ENCODE results near the gene BLTP2.
A peak's percentile ranks its signal among the peaks of the same experiment; 100 is the strongest.
"Not testable (repeated sequence)": the region's sequence is repeated elsewhere in the genome, so short reads cannot be mapped to it uniquely, and the experiment has no call there.

BLTP2 gene

GRCh38 chr17:28646039-28646754, 1.2 kb upstream of the BLTP2 start:
- no peak for DNase-seq (ENCODE audit: low read depth in 2 of 2)

DNA sequence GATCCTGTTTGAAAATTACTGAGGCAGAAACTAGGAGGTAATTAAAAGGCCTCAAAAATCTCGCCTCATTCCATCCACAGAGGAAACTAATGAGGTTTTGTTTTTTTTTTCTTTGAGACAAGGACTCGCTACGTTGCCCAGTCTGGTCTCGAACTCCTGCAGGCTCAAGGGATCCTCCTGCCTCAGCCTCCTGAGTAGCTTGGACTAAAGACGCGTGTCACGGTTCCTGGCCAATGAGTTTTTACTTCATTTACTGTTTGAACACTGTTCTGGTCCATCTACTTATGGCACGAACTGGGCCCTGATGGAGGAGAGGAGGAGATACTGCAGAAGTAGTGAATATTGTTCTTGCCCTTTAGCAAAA, 600 bp upstream of the BLTP2 start:
- no peak for DNase-seq (ENCODE audit: low read depth in 2 of 2)

GRCh38 chr17:28643983-28644786, 773 bp downstream of the BLTP2 start:
- DNase-seq (ENCODE audit: low read depth in 2 of 2), result no peak

DNA sequence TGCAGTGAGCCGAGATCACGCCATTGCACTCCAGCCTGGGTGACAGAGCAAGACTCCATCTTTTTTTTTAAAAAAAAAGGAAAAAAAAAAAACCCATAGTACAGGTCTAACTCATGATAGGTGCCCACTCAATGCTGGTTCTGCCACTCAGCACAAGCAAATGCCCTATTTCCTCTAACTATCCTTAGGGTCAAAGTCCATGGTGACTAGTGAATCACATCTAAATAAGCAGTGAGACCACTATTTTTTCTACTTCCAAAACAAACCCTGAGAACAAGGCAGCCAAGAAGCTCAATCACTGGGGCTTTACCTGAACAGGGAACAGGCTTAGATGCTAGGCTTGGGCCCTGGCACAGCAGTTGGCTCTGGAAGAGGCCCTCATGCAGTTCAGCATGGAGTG, 3.4 kb downstream of the BLTP2 start:
- DNase-seq (ENCODE audit: low read depth in 2 of 2), result no peak

DNA sequence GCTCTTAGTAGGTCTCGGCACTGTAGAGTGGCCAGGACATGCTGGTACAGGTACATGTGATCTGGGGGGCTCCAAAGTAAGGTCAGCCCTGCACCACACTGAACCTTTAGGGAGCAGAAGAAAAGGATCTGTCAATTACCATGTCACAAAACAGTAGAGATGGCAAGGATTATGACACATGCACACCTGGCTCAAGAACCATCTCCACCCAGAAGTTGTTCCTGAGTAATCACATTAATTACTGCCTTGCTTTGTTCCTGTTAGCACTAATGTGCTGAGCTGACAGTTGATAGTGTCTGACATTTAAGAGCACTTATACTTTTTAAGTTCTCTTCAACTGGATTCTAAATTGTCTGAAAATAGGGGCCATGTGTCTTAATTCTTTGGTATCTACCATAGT, 9.5 kb downstream of the BLTP2 start:
- DNase-seq (ENCODE audit: low read depth in 2 of 2), result no peak

- DNase-seq (ENCODE audit: low read depth in 2 of 2), result no peak
These were observed 10.6 kb downstream of the BLTP2 start for GRCh38 chr17:28634206-28634865.

DNA sequence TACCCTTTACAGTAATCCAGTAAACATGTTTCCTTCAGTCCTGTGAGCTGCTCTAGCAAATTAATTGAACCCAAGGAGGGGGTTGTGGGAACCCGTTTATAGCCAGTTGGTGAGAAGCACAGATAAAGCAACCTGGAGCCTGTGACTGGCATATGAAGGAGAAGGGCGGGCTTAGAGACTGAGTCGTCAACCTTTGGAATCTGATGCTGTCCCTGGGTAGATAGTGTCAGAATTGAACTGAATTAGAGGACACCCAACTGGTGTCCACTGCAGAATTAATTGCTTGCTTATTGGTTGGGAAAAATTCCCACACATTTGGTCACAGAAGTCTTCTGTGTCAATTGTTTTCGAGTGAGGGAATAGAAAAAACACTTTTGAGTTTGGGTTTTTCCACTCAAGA, 18.1 kb downstream of the BLTP2 start:
- DNase-seq (ENCODE audit: low read depth in 2 of 2), result no peak

- DNase-seq (ENCODE audit: low read depth in 2 of 2), result no peak
These were observed 20.8 kb downstream of the BLTP2 start for GRCh38 chr17:28624148-28624547.

GRCh38 chr17:28623696-28624095, 21.3 kb downstream of the BLTP2 start:
- no peak for DNase-seq (ENCODE audit: low read depth in 2 of 2)

- DNase-seq (ENCODE audit: low read depth in 2 of 2), result no peak
These were observed 22.8 kb downstream of the BLTP2 start for GRCh38 chr17:28622186-28622585.

- DNase-seq (ENCODE audit: low read depth in 2 of 2), result no peak
These were observed 24.9 kb downstream of the BLTP2 start for GRCh38 chr17:28620010-28620409.

- no peak for DNase-seq (ENCODE audit: low read depth in 2 of 2)
These were observed 26.5 kb downstream of the BLTP2 start for GRCh38 chr17:28618464-28618863.

DNA sequence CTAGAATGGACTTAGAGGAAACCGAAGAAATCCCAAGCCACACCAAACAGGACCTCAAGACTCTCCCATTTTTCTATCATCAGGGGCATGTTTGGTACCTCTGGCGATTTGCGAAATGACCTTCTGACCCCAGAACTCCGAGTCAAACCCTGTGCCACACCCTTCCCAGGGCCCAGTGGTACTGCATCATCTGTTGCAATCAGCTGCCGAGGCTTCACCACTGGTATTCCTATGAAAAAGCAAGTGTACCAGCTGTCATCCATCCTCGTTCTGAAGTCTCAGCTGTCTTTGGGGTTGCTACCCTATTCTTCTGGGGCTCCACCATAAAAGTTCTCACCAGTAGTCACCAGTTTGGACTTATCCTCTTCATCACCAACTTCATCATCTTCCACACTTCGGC, 28.7 kb downstream of the BLTP2 start:
- DNase-seq (ENCODE audit: low read depth in 2 of 2), result no peak

DNA sequence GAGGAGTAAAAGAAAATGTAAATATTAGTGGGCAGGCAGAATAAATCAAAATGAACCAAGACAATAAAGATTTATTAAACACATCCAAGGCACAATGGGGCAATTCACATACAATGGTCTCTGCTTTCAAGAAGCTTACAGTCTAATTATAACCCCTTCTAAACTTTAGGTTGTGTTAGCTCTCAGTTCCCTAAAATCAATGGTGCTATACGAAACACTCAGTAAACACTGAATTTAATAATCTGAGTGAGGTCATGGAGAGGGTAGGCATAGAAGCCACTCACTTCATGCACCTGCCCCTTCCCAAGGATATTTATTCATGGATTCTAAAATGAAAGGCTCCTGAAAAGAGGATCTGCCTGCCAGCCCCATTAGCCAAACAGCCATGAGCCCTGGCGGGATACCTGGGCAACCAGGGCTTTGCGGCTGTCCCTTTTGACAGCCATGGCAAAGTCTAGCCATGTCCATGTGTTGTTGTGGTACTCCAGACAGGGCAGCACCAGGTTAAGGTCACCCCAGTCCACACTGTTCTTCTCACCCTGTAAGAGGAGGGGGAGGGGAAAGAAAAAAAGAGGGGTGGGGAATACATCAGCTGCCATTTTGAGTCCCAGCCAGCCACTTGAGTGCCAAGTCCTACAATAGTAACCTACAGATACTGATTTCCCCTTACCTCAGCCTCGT, 29.6 kb downstream of the BLTP2 start:
- DNase-seq (ENCODE audit: low read depth in 2 of 2), result no peak

GRCh38 chr17:28613931-28614381, 31.0 kb downstream of the BLTP2 start, which contains the start of gene RSKR:
Gene RSKR, minus strand, starts transcription at chr17:28614185. Its CDS starts 24 bp downstream, at chr17:28614161.
- DNase-seq (ENCODE audit: low read depth in 2 of 2), result no peak

DNA sequence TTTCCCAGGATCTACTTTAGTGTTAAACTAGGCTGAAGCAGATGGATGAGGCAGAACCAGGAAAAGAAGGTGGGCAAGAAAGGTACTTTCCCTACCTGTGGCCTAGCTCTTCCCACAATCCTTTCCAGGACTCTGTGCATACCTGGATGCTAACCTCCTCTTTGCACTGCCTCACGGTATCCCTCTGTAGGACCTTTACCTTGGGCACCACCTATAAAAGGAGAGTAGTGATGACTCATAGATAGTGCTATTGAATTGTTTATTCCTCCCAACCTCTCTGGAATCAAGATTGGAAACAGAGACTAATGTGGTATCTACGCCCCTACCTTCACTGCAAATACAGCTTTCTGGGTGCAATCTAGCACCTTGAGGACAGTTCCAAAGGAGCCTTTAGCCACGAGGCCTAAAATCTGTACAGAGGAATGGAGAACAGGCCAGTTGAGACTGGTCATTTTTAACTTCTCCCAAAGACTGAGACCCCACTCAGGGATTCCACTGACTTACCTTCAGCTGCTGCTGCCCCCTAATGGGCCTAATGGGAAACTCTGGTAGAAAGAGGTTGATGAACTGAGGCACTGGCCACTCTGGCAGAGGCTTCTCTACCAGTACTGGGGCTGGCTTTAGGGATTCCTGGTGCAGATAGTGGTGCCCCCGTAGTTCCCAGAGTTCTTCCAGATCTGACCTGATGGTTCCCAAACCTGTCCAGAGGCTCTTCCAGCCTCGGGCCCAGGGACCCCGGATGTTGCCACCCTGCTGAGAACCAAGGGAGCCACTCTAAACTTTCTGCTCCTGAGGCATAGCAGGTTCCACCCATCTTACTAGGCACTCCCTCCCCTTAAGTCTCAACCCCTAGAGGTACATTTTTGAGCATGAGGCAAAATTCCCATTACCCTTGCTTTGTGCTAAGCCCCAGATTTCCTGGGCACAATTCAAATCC, 31.8 kb downstream of the BLTP2 start:
- DNase-seq (ENCODE audit: low read depth in 2 of 2), result peak in 1 of 2 donors; percentile 10

GRCh38 chr17:28612531-28612930, 32.4 kb downstream of the BLTP2 start:
- no peak for DNase-seq (ENCODE audit: low read depth in 2 of 2)

GRCh38 chr17:28610376-28610775, 34.6 kb downstream of the BLTP2 start:
- DNase-seq (ENCODE audit: low read depth in 2 of 2), result no peak

GRCh38 chr17:28604031-28604430, 40.9 kb downstream of the BLTP2 start:
- DNase-seq (ENCODE audit: low read depth in 2 of 2), result not testable (repeated sequence)

DNA sequence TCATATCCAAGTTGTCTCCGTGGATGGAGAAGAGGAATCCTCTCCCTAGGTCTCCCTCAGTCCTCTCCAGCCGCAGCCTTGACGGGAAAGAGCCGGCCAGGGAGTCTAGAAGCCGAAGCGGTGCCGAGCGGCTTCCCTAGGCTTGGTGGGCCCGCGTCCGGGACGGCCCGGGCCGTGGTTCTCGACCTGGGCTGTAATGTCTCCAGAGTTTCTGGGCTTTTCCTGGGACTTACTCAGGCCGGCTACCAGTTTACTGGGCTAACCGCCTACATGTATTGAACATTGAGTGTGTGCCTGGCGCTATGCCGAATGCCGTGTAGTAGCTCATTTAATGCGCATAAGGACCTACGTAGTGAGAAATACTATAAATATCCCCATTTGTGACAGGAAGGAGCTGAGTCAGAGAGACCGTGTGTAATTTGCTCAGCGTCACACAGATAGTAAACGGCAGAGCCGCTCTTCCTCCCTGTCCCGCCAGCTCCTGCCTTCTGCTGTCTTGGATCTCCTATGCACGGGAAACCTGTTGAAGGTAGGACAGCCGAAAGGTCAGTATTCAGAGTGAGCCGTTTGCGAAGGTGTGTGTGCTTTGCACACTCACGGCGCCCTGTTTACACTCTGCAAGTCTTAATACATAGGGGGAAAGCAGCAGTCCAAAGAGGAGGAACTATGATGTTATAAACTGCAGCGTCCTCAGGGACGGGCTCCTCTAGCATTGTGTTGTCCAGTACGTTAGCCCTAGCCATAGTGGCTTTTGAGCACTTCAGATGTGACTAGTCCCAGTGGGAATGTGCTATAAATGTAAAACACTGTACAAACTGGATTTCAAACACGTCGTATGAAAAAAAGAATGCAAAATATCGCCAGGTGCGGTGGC, 45.4 kb downstream of the BLTP2 start:
- DNase-seq (ENCODE audit: low read depth in 2 of 2), result peak; percentile 22 to 36

Data from stimulated activated CD8-positive, alpha-beta memory T cell treated with anti-CD3 and anti-CD28 coated beads, Interleukin-2, amount 100 ng/mL, for 1 hour (primary cell).